Neuronal stem cell (in vitro differentiated cells): ENCODE measurements around the gene KIF1A.

Experiments
- DNase-seq: peaks from one replicate; pipeline ENCODE4 v3.0.0-alpha.2; 2013; ENCODE audit warnings: low spot score
- H2AFZ ChIP-seq: one replicate; pipeline ENCODE4 v1.6.1; 2013; ENCODE audit warnings: mild to moderate bottlenecking, low read length, inconsistent platforms
- H2AK5ac ChIP-seq: 2 replicates; pipeline ENCODE4 v1.6.1; 2013; ENCODE audit warnings: low read depth, mild to moderate bottlenecking, inconsistent platforms, low read length, moderate library complexity, mixed read lengths
- H2BK120ac ChIP-seq: 2 replicates; pipeline ENCODE4 v1.6.1; 2013; ENCODE audit warnings: low read depth, mild to moderate bottlenecking, inconsistent platforms, low read length, moderate library complexity, mixed read lengths
- H2BK12ac ChIP-seq: one replicate; pipeline ENCODE4 v1.6.1; 2013; ENCODE audit warnings: low read length, inconsistent platforms
- H2BK15ac ChIP-seq: 2 replicates; pipeline ENCODE4 v1.6.1; 2013; ENCODE audit warnings: mild to moderate bottlenecking, low read length, inconsistent platforms, mixed read lengths
- H2BK5ac ChIP-seq: one replicate; pipeline ENCODE4 v1.6.1; 2013; ENCODE audit warnings: inconsistent platforms, mild to moderate bottlenecking, low read length, moderate library complexity
- H3K14ac ChIP-seq: one replicate; pipeline ENCODE4 v1.6.1; 2013; ENCODE audit warnings: low read length, inconsistent platforms
- H3K18ac ChIP-seq: 2 replicates; pipeline ENCODE4 v1.6.1; 2013; ENCODE audit warnings: low read length, inconsistent platforms
- H3K23ac ChIP-seq: 2 replicates; pipeline ENCODE4 v1.6.1; 2013; ENCODE audit warnings: low read depth, mild to moderate bottlenecking, mixed read lengths, low read length, inconsistent platforms; ENCODE audit not compliant: poor library complexity
- H3K27ac ChIP-seq: replicated peaks from 3 replicates; pipeline ENCODE4 v1.5.1; 2013; ENCODE audit warnings: low read length, inconsistent platforms
- H3K27me3 ChIP-seq, 3 experiments: 2 replicates each; pipeline ENCODE4 v1.6.1; 2013; ENCODE audit warnings: low read length in 3 of 3, mild to moderate bottlenecking in 2 of 3, inconsistent platforms in 1 of 3, low read depth in 1 of 3, mixed read lengths in 1 of 3, moderate library complexity in 1 of 3; ENCODE audit not compliant: control insufficient read depth in 3 of 3, insufficient read depth in 3 of 3
- H3K36me3 ChIP-seq, 2 donors: replicated peaks in 1 of 2; 2 replicates each; pipeline ENCODE4 v1.6.1; 2013; ENCODE audit warnings: low read length in 2 of 2; ENCODE audit not compliant: control insufficient read depth in 2 of 2, insufficient read depth in 2 of 2
- H3K4ac ChIP-seq: 2 replicates; pipeline ENCODE4 v1.6.1; 2013; ENCODE audit warnings: inconsistent platforms, mild to moderate bottlenecking, low read length, moderate library complexity
- H3K4me1 ChIP-seq, 2 donors: 1 replicate in 1 of 2; 2 replicates in 1 of 2; pipeline ENCODE4 v1.6.1; 2013; ENCODE audit warnings: low read length in 2 of 2, low read depth in 1 of 2; ENCODE audit not compliant: control insufficient read depth in 2 of 2, insufficient read depth in 1 of 2
- H3K4me2 ChIP-seq: one replicate; pipeline ENCODE4 v1.6.1; 2013; ENCODE audit warnings: mild to moderate bottlenecking, low read length, inconsistent platforms; ENCODE audit not compliant: insufficient read depth, poor library complexity, severe bottlenecking
- H3K4me3 ChIP-seq, 2 donors: 2 replicates each; pipeline ENCODE4 v1.5.1; 2013; ENCODE audit warnings: low read length in 2 of 2, mild to moderate bottlenecking in 2 of 2, inconsistent platforms in 1 of 2, moderate library complexity in 1 of 2
- H3K79me1 ChIP-seq: one replicate; pipeline ENCODE4 v1.6.1; 2013; ENCODE audit warnings: low read depth, mild to moderate bottlenecking, inconsistent platforms, low read length, moderate library complexity
- H3K9ac ChIP-seq: one replicate; pipeline ENCODE4 v1.6.1; 2013; ENCODE audit warnings: mild to moderate bottlenecking, low read depth, low read length, inconsistent platforms; ENCODE audit not compliant: poor library complexity
- H3K9me3 ChIP-seq, 2 donors: replicated peaks in 1 of 2; 2 replicates each; pipeline versions ENCODE3 to v1.6.1; 2013; ENCODE audit warnings: low read length in 2 of 2, mild to moderate bottlenecking in 2 of 2, inconsistent platforms in 1 of 2, low read depth in 1 of 2, mixed read lengths in 1 of 2, moderate library complexity in 1 of 2; ENCODE audit not compliant: control insufficient read depth in 2 of 2, insufficient read depth in 1 of 2
- H4K8ac ChIP-seq: one replicate; pipeline ENCODE4 v1.6.1; 2013; ENCODE audit warnings: low read depth, mild to moderate bottlenecking, inconsistent platforms, low read length, moderate library complexity
- H4K91ac ChIP-seq: one replicate; pipeline ENCODE4 v1.6.1; 2013; ENCODE audit warnings: low read length, low read depth, mild to moderate bottlenecking, inconsistent platforms; ENCODE audit not compliant: poor library complexity
- WGBS, 2 donors: extraction: QIAGEN DNeasy Blood & Tissue Kit; methylation state at CpG; one replicate each; pipeline ENCODE4 v1.1.7; 2013; ENCODE audit warnings: missing lambda C conversion rate in 2 of 2, mixed read lengths in 1 of 2; ENCODE audit not compliant: insufficient read length in 2 of 2, insufficient replicate concordance in 1 of 2; ENCODE audit errors: extremely low coverage in 2 of 2; 5-methylcytosine and 5-hydroxymethylcytosine counted together

The KIF1A gene

DNA sequence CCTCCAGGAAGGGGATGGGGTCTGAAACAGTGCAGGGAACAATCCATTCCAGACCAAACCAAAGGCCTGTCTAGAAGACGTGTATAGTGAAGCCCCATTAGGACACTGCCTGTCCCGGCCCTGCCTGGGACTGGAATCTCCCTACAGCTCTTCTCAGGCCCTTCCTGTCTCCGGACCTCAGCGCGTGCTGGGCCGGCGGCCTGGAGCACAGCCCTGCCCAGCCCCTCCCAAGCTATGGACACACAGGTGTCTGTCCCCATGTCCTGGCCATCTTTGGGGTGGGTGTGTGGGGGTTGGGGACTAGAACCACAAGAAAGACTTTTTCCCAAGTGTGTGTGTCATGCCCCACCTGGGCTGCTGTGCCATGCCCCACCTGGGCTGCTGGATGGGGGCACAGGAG lies 51.8 kb downstream of the KIF1A start:
- H2BK12ac ChIP-seq: no peak overlapping the region
- no peak overlapping the region for H4K8ac ChIP-seq
- H3K9ac ChIP-seq: no peak overlapping the region
- H3K23ac ChIP-seq: no peak overlapping the region
- DNase-seq: no peak
- H3K36me3 ChIP-seq: peaks cover 67 to 88% of the 10 kb centered on the region in 2 donors
- H3K4me2 ChIP-seq: no peak overlapping the region
- H3K27me3 ChIP-seq: no peaks in the 10 kb centered on the region
- H2BK15ac ChIP-seq: no peak overlapping the region
- no peak overlapping the region for H3K27ac ChIP-seq
- H3K14ac ChIP-seq: no peak overlapping the region
- no peak overlapping the region for H3K4me3 ChIP-seq
- no peak overlapping the region for H3K4ac ChIP-seq
- peaks cover 6% of the 10 kb centered on the region for H3K79me1 ChIP-seq
- H2BK120ac ChIP-seq: no peak overlapping the region
- H2BK5ac ChIP-seq: peak overlapping the region; percentile 55
- WGBS, 2 donors: no CpG with 5 or more reads among the region's 7 CpGs
- no peaks in the 10 kb centered on the region for H3K9me3 ChIP-seq
- H3K4me1 ChIP-seq: no peaks in the 10 kb centered on the region
- no peak overlapping the region for H4K91ac ChIP-seq
- H2AK5ac ChIP-seq: no peak overlapping the region
- no peak overlapping the region for H3K18ac ChIP-seq
- H2AFZ ChIP-seq: no peak overlapping the region

DNA sequence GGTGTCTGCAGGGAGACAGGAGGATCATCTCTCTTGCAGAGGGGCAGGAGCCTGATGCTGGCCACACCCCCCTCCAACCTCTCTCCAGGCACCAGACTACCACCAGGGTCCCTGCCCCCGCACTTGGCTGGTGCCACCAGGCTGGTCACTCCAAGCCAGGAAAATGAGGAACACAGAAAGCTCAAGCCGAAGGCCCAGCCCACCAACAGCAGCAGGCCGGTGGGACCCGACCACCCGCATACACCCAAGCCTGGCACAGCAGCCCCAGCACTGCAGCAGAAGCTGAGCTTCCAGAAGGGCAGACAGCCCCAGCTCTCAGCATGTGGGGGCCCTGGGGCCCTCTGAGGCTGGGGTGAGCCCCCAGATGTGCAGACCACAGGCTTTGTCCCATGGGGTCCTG lies 52.7 kb downstream of the KIF1A start:
- Histone ChIP-seq H3K27me3 (no peaks in the 10 kb centered on the region), H2BK15ac (no peak overlapping the region), H3K36me3 (peaks cover 68 to 86% of the 10 kb centered on the region in 2 donors), H3K79me1 (peaks cover 6% of the 10 kb centered on the region), H3K4me2 (no peak overlapping the region), H4K8ac (no peak overlapping the region), H3K27ac (no peak overlapping the region), H2BK5ac (no peak overlapping the region), H3K14ac (no peak overlapping the region), H2BK120ac (no peak overlapping the region), H3K4me1 (no peaks in the 10 kb centered on the region), H3K4ac (no peak overlapping the region), H4K91ac (no peak overlapping the region), H3K4me3 (no peak overlapping the region), H2AK5ac (no peak overlapping the region), H3K23ac (peak overlapping the region; percentile 31), H3K9ac (no peak overlapping the region), H3K9me3 (peaks cover 0 to under 1% of the 10 kb centered on the region in 2 donors), H2BK12ac (no peak overlapping the region), H2AFZ (no peak overlapping the region), H3K18ac (no peak overlapping the region)
- no peak for DNase-seq
- WGBS, 2 donors: no CpG with 5 or more reads among the region's 5 CpGs

DNA sequence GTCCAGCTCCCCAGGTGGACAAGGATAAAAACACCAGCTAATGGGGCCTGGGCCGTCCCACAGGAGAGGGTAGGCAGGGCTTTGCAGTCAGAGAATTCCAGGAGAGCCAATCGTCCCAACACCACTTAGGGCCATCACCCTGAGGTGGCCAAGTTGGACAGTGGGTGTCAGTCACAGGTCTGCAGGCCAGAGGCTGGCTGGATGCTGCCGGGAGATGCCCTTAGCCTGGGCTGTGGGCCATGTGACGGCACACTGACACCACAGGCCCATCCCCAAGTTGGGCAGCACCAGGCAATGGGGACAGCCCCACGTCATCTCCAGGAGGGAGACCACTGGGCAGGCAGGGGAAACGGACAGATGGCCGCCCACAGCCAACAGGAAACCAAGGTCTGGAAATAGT lies 53.9 kb downstream of the KIF1A start:
- WGBS, 2 donors: no CpG with 5 or more reads among the region's 7 CpGs
- peaks cover 0 to 1% of the 10 kb centered on the region in 2 donors for H3K9me3 ChIP-seq
- no peak overlapping the region for H2BK120ac ChIP-seq
- H2BK5ac ChIP-seq: no peak overlapping the region
- peaks cover 66 to 89% of the 10 kb centered on the region in 2 donors for H3K36me3 ChIP-seq
- no peak overlapping the region for H3K4ac ChIP-seq
- H3K18ac ChIP-seq: no peak overlapping the region
- DNase-seq: no peak
- H2BK12ac ChIP-seq: no peak overlapping the region
- peaks cover 4% of the 10 kb centered on the region for H3K79me1 ChIP-seq
- no peak overlapping the region for H4K91ac ChIP-seq
- H2AFZ ChIP-seq: no peak overlapping the region
- H3K4me1 ChIP-seq: no peaks in the 10 kb centered on the region
- H3K14ac ChIP-seq: no peak overlapping the region
- no peak overlapping the region for H4K8ac ChIP-seq
- H3K27me3 ChIP-seq: no peaks in the 10 kb centered on the region
- H2AK5ac ChIP-seq: no peak overlapping the region
- peak overlapping the region; percentile 44 for H3K9ac ChIP-seq
- no peak overlapping the region for H3K23ac ChIP-seq
- H3K27ac ChIP-seq: no peak overlapping the region
- no peak overlapping the region for H3K4me2 ChIP-seq
- H2BK15ac ChIP-seq: no peak overlapping the region
- no peak overlapping the region for H3K4me3 ChIP-seq

GRCh38 chr2:240765007-240765406 lies 55.0 kb downstream of the KIF1A start:
- Histone ChIP-seq H3K4me2 (no peak overlapping the region), H2BK15ac (no peak overlapping the region), H3K23ac (peak overlapping the region; percentile 43), H3K4me1 (no peaks in the 10 kb centered on the region), H4K91ac (no peak overlapping the region), H3K14ac (no peak overlapping the region), H2BK5ac (no peak overlapping the region), H2AFZ (no peak overlapping the region), H3K9me3 (peaks cover 0 to 1% of the 10 kb centered on the region in 2 donors), H4K8ac (no peak overlapping the region), H3K27me3 (no peaks in the 10 kb centered on the region), H2BK120ac (no peak overlapping the region), H3K27ac (no peak overlapping the region), H2AK5ac (no peak overlapping the region), H3K79me1 (peaks cover 4% of the 10 kb centered on the region), H3K9ac (no peak overlapping the region), H3K4me3 (no peak overlapping the region), H3K4ac (no peak overlapping the region), H3K18ac (no peak overlapping the region), H3K36me3 (peaks cover 62 to 84% of the 10 kb centered on the region in 2 donors), H2BK12ac (no peak overlapping the region)
- no CpG with 5 or more reads among the region's 7 CpGs for WGBS, 2 donors
- no peak for DNase-seq
